ENCODE measurements around the gene HLF. TPM values are rescaled to one million over a fixed set of nuclear protein-coding genes. Genes with fewer than 3 reads are reported as not detected.

Gene HLF
- total RNA-seq, 2 donors from 2014 or later, result 0.11 to 1.8 TPM

GRCh38 chr17:55296171-55296695 lies 31.5 kb downstream of the HLF start:
- Mint-ChIP-seq H3K27ac (no peak overlapping the region), H3K36me3 (no peaks in the 10 kb centered on the region), H3K9me3 (no peaks in the 10 kb centered on the region)
- no peak for DNase-seq (ENCODE audit: low spot score in 2 of 2)
- ATAC-seq, result no peak

DNA sequence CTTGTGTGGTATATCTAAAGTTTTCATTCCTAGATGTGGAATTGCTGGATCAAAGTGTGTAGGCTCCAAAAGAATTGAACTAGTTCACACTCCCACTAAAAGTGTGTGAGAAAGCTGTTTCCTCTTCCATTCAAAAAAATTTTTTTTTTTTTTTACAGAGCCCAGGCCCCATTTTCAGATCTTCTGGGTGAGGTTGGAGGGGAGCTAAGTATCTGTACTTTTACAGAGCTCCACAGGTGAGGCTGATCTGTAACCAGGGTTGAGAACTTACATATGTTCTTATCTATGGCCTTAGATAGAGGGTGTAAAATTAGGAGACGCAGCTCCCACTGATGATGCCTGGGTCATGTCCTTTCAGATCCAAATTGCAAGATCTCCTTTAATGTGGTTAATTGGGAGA lies 31.9 kb downstream of the HLF start:
- Mint-ChIP-seq H3K9me3 (no peaks in the 10 kb centered on the region), H3K27ac (no peak overlapping the region), H3K36me3 (no peaks in the 10 kb centered on the region)
- ATAC-seq (no peak), DNase-seq (ENCODE audit: low spot score in 2 of 2) (no peak)

- Mint-ChIP-seq H3K36me3 (no peaks in the 10 kb centered on the region), H3K9me3 (no peaks in the 10 kb centered on the region), H3K27ac (no peak overlapping the region)
- ATAC-seq, result no peak
- DNase-seq (ENCODE audit: low spot score in 2 of 2), result no peak
These were observed 33.5 kb downstream of the HLF start for GRCh38 chr17:55298111-55298730.

DNA sequence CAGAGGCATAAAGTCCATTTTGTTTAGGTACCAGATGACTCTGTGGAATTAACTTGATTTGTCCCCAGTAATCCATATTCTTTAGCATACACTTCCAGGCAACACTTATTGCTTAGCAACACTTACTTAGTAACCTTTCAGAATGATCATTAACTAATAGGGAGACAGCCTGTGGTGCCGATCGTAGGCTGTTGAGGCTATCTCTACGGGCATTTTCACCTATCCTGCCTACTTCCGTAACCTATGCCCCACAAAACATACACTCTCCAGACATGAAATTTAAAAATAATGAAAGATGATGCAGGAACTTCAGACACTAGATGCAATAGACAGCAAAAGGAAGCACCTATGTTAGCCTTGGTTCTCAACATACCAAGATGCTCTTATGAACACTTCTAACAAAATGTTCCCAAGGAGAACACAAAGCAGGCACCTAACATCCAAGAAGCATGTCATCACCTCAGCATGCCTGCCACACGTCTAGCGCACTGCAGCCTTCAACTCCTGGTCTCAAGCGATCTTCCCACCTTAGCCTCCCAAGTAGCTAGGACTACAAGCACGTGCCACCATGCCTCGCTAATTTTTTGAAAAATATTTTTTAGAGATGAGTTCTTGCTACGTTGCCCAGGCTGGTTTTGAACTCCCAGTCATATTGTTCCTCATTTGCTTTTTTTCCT lies 34.5 kb downstream of the HLF start:
- Mint-ChIP-seq H3K27ac (no peak overlapping the region), H3K36me3 (no peaks in the 10 kb centered on the region), H3K9me3 (no peaks in the 10 kb centered on the region)
- no peak for DNase-seq (ENCODE audit: low spot score in 2 of 2)
- no peak for ATAC-seq

- ATAC-seq, result no peak
- Mint-ChIP-seq H3K27ac (no peak overlapping the region), H3K36me3 (no peaks in the 10 kb centered on the region), H3K9me3 (no peaks in the 10 kb centered on the region)
- DNase-seq (ENCODE audit: low spot score in 2 of 2), result no peak
These were observed 35.1 kb downstream of the HLF start for GRCh38 chr17:55299890-55300289.

GRCh38 chr17:55300479-55301290 lies 35.9 kb downstream of the HLF start:
- H3K36me3 Mint-ChIP-seq, result no peaks in the 10 kb centered on the region
- H3K27ac Mint-ChIP-seq, result no peak overlapping the region

GRCh38 chr17:55301521-55302406 lies 37.0 kb downstream of the HLF start:
- H3K27ac Mint-ChIP-seq, result no peak overlapping the region
- ATAC-seq (no peak), DNase-seq (ENCODE audit: low spot score in 2 of 2) (no peak)
- H3K9me3 Mint-ChIP-seq, result no peaks in the 10 kb centered on the region
- no peaks in the 10 kb centered on the region for H3K36me3 Mint-ChIP-seq

More at GRCh38 chr17:55300479-55301290, 35.9 kb downstream of the HLF start:
- DNase-seq (ENCODE audit: low spot score in 2 of 2) (no peak), ATAC-seq (no peak)
- H3K9me3 Mint-ChIP-seq, result no peaks in the 10 kb centered on the region

DNA sequence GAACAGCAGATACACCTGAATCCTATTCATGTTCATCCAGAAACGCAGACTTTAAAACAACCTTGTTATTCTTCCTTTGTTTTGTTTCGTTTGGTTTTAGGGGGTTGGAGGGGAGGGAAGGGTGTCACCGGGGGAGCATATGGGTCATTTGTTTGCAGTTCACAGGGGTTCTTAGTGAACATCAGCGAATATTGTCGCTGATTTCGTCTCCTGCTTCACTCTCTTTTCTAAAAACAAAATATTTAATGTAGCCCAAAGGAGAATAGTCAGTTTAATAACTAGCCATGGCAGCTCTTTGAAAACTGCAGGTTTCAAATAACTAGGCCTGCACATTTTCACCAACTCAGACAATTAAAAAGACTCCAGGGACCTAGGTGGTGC lies 37.6 kb downstream of the HLF start:
- H3K36me3 Mint-ChIP-seq, result no peaks in the 10 kb centered on the region
- DNase-seq (ENCODE audit: low spot score in 2 of 2) (no peak), ATAC-seq (no peak)
- H3K9me3 Mint-ChIP-seq, result no peaks in the 10 kb centered on the region
- H3K27ac Mint-ChIP-seq, result no peak overlapping the region

DNA sequence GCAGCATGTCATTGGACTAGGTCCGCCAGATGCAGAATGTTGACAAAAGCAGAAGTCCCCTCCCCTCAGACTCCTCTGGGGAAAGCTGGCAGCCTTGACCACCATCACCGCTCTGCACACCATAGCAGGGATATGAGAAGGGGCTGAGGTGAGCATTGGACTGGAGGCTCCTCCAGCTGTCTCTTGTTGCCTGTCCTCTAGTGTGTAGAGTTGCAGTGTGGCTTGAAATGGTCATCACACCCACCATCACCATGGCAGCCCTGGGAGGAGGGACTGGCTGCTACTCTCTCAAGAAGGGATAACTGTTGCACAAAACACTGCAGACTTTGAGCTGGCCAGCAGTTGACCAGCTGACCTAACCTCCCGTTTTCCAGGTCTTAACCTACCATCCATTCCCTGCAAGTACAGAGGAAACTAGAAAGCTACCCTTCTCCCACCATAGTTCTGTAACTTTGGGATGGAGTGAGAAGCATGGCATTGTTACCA lies 38.3 kb downstream of the HLF start:
- Mint-ChIP-seq H3K36me3 (no peaks in the 10 kb centered on the region), H3K27ac (no peak overlapping the region), H3K9me3 (no peaks in the 10 kb centered on the region)
- ATAC-seq (no peak), DNase-seq (ENCODE audit: low spot score in 2 of 2) (no peak)

- Mint-ChIP-seq H3K36me3 (no peaks in the 10 kb centered on the region), H3K27ac (no peak overlapping the region), H3K9me3 (no peaks in the 10 kb centered on the region)
- ATAC-seq (peak; percentile 34 to 84), DNase-seq (ENCODE audit: low spot score in 2 of 2) (no peak)
These were observed 39.0 kb downstream of the HLF start for GRCh38 chr17:55303701-55304145.

DNA sequence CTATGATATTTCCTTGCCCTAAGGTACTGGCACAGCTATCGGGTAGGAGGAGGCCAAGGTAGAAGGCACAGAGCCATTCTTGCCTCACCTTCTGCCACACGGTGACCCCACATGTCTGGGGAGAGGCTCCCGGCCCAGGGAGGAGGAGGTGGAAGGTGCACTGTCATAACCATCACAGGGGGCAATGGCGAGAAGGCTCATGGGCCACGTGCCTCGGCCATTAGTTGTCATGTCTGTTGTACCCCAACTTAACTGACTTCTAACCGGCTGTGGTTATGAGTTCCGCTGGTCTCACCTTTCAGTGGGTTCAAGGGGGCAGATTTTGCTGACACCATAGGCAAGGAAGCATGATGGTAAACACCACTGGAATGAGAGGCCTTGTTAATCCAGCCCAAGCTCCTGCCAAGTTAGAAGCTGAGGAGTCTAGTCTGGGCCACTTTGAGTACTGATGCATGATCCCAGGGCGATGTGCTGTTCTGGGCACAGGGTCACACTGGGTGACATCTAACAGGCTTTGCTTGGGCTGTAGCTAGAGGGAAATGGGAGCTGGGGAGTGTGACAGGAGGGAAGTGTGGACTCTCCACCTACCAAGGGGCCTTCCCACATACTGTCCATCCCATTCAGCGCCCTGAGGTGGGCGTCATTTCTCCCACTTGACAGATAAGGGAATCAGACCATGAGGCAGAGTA lies 39.6 kb downstream of the HLF start:
- no peak for ATAC-seq
- H3K9me3 Mint-ChIP-seq, result no peaks in the 10 kb centered on the region
- no peak for DNase-seq (ENCODE audit: low spot score in 2 of 2)
- H3K36me3 Mint-ChIP-seq, result no peaks in the 10 kb centered on the region
- peak overlapping the region in 1 of 2 donors; percentile 32 for H3K27ac Mint-ChIP-seq

DNA sequence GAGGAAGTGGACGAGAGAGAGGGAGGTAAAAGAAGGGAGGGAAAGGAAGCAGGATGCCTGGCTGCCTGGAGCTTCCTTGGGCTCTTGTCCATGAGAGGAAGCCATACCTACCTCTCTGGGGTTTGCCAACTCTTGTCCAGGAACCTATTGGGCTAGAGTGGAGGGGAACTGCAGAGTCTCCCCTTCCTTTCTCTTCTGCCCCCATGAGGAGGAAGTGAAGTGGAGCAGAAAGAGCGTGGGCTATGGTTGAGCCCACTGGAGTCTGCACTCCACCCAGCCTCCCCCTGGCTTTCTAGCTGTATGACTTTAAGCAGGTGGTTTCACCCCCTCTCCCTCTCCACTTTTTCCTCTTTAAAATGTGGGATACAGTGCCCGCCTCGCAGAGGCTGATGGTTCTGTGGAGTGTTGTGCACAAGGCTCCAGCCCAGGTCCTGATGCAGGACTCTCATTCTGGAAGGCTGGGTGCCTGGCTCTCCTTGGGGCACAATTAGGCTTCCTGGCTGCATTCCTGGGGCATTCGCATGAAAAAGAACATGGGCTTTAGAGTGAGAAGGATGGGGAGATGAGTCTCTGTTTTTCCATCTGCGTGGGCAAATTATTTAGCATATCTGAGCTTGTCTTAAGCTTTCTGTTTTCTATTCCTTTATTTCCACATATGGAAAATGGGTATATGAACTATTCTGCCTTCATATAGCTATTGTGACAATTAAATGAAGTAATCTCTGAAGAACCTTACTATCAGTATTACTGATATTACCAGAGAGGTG lies 40.7 kb downstream of the HLF start:
- no peak for DNase-seq (ENCODE audit: low spot score in 2 of 2)
- Mint-ChIP-seq H3K9me3 (no peaks in the 10 kb centered on the region), H3K27ac (no peak overlapping the region)

DNA sequence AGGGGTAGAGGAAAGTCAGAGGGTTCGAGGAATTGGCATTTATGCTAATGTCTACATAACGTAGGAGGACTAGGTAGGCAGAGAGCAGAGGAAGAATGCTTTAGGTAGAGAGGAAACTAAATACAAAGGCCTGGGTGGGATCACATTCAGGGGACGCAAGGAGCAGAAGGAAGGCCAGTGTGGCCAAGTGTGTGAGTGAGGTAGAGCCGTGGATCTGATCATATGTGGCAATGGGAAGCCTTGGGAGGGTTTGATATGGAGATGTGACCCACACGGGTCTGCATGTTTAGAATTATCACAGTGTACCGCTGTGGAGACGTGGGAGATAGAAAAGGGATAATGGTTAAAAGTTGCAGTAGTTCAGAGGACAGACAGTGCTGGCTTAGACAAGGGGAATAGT lies 43.1 kb downstream of the HLF start:
- no peak overlapping the region for H3K27ac Mint-ChIP-seq
- DNase-seq (ENCODE audit: low spot score in 2 of 2) (no peak), ATAC-seq (no peak)
- no peaks in the 10 kb centered on the region for H3K9me3 Mint-ChIP-seq
- H3K36me3 Mint-ChIP-seq, result no peaks in the 10 kb centered on the region

More for the DNA sequence above, 40.7 kb downstream of the HLF start:
- ATAC-seq, result no peak
- H3K36me3 Mint-ChIP-seq, result no peaks in the 10 kb centered on the region

DNA sequence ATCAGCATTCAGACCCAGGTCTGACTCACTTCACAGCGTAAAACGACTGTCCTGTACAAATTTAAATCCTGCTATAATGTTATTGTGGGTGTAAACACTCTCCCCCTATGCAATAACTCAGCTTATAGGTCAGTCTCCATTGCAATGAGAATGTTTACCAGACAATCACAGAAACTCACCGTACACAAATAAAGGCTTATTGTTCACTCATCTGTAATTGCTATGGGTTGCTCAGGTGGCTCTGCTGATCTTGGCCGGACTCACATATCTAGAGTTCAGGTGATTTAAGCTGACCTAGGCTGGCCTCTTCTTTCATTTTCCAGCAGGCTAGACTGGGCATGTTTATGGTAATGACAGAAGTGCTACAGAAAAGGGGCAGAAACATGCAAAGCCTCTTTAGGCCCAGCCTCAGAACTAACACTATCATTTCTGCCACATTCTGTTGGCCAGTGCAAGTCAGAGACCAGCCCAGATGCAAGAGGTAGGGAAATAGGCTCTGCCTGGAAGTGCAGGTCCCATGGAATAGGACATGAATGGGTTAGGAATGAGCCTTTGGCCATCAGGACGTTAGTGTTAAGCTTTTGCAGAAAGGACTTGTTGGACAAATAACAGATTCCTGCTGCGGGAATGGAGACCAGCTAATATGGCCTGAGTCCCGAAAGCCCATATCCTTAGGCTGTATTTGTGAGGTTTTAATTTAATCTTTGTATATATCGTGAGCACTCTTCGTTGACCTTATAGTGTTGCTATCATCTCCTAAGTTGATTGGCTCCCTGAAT lies 44.0 kb downstream of the HLF start:
- ATAC-seq (no peak), DNase-seq (ENCODE audit: low spot score in 2 of 2) (no peak)
- no peak overlapping the region for H3K27ac Mint-ChIP-seq

More for the DNA sequence above, 44.0 kb downstream of the HLF start:
- Mint-ChIP-seq H3K9me3 (no peaks in the 10 kb centered on the region), H3K36me3 (no peaks in the 10 kb centered on the region)

All from activated naive CD4-positive, alpha-beta T cell treated with anti-CD3 and anti-CD28 coated beads, Interleukin-2, amount 50 U/mL, for 72 hours (primary cell).